CD4-positive, alpha-beta T cell treated with Interferon gamma for 1 hour (primary cell): ENCODE measurements around the gene WWTR1.

Source experiments
- DNase-seq: peaks from one replicate; pipeline ENCODE4 v3.0.0-alpha.2; 2020

WWTR1 gene

GRCh38 chr3:149654188-149654601 is 3.6 kb downstream of the WWTR1 start:
- no peak for DNase-seq

DNA sequence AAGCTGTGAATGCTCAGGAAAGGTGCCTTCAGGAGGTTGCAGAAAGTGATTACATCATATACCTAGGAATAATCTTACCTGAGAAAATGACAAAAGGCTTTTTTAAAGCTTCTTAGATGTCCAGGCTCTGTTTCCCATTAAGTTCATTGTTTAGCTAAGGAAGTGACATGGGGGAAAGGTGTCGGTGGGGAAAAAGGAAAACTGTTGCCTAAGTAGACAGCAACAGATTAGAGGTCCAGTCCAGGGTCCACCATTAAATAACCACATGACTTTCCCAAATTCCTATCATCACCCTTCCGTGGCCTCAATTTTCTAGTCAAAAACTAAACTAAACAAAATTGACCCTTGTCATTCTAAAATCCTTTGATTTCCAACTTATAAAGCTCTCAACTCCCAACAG is 4.3 kb downstream of the WWTR1 start:
- no peak for DNase-seq

DNA sequence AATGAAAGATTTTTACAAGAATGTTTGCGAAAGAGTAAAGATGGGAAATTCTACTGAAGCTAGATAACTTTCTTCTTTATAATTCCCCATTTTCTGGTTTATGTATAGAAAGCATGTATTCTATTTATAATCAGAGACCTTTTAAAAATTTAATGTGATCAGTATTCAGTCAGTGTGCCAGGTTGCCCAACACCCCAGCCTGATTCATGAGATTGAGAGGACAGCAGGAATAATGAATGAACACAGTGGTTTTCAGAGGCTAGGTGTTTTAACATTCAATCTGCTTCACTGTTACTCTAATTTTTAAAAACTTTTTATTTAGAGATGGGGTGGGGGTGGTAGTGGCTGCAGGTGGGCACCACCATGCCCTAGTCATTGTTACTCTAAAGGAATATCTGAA is 4.7 kb downstream of the WWTR1 start:
- DNase-seq, result no peak

DNA sequence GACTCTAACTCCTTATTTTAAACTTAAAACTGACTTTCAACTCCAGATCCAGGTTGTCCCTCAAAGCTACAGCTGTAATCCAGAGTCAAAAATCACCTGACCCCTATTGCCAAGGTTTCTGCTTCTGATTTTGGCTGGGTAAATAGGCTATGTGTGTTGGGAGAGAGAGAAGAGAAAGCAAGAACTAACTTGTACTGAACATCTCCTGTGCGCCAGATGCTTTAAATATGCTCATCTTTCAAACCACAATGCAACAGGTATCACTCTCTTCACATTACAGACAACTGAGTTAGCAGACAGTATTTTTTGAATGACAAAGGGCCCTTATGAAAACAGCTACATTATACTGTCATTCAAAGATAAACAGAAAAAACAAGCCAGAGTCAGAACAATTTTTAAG is 7.0 kb downstream of the WWTR1 start:
- DNase-seq, result no peak

GRCh38 chr3:149648525-149648924 is 9.3 kb downstream of the WWTR1 start:
- DNase-seq, result no peak

GRCh38 chr3:149647812-149648211 is 10.0 kb downstream of the WWTR1 start:
- DNase-seq, result no peak

- DNase-seq, result no peak
These were observed 10.5 kb downstream of the WWTR1 start for GRCh38 chr3:149647285-149647684.

DNA sequence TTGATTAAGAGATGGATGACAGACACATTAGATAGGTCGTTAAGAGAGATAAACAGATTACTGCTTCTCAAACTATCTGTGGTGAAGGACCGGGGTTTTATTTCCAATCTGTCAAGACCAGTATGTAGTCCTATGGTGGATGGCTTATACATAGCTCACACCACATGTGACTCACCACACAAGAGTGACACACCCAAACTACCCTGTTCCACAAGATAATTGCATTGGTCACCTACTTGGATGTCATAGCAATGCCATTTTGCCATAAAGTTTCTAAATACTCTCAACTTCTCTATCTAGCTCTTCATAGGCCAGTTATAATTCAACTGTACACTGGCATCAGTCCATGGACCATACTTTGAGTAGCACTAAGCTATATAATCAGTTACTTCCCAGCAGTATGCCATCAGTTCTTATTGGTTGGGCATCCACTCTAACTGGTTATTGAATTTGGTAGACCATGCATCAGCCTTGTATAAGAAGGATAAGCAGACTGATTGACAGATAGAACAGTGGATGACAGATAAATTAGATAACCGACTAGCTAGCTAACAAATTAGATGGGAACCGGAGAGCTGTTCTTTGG is 11.6 kb downstream of the WWTR1 start:
- no peak for DNase-seq

- no peak for DNase-seq
These were observed 13.9 kb downstream of the WWTR1 start for GRCh38 chr3:149643963-149644362.

- DNase-seq, result no peak
These were observed 14.4 kb downstream of the WWTR1 start for GRCh38 chr3:149643482-149643798.

- no peak for DNase-seq
These were observed 16.7 kb downstream of the WWTR1 start for GRCh38 chr3:149640976-149641728.

DNA sequence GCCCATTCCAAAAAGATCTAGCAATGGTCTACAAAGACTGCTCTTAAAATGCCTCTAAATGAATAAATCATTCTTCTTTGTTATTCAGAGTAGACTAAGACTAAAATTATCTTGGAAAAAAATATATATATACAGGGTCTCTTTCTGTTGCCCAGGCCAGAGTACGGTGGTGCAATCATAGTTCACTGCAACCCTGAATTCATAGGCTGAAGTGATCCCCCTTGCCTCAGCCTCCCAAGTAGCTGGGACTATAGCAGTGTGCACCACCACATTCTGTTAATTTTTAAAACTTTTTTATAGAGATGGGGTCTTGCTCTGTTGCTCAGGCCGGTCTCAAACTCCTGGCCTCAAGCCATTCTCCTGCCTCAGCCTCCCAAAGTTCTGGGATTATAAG is 18.7 kb downstream of the WWTR1 start:
- no peak for DNase-seq

- no peak for DNase-seq
These were observed 19.4 kb downstream of the WWTR1 start for GRCh38 chr3:149638228-149639092.

GRCh38 chr3:149635396-149635795 is 22.4 kb downstream of the WWTR1 start:
- no peak for DNase-seq

GRCh38 chr3:149634573-149634972 is 23.3 kb downstream of the WWTR1 start:
- no peak for DNase-seq

DNA sequence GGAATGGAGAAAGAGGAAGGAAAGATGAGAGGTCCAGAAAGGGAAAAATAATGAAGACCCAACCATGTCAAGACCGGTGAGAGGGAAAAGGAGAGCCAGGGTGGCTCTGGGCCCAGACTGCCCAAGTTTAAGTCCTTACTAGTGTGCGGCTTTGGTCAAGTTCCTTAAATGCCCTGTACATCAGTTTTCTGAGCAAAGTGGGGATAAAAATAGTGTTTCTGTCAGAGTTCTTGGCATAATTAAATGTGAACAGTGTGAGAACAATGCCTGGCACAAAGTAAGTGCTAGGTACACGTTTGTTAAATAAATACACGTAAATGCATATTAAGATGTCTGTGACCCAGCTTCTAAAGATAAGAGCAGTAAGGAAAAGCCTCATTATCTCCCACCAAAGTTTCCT is 23.8 kb downstream of the WWTR1 start:
- DNase-seq, result no peak

- no peak for DNase-seq
These were observed 25.6 kb downstream of the WWTR1 start for GRCh38 chr3:149632225-149632624.

DNA sequence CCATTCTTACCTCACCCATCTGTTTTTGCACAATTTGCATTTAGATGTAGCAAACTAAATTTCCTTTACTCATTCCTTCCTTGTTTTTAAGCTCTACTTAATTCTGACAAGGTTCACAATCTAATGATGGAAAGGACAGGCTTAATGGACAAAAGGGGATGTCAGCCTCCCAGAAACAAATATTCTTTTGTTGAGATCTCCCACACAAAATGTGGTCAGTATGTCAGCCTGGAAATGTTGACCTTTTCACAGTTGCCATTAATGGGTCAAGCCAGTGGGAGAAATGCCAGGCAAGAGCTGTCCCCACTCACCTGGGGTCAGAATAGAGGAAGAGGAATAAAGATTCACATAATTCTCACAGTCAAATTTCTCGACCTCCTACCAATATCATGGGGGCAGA is 27.0 kb downstream of the WWTR1 start:
- no peak for DNase-seq

DNA sequence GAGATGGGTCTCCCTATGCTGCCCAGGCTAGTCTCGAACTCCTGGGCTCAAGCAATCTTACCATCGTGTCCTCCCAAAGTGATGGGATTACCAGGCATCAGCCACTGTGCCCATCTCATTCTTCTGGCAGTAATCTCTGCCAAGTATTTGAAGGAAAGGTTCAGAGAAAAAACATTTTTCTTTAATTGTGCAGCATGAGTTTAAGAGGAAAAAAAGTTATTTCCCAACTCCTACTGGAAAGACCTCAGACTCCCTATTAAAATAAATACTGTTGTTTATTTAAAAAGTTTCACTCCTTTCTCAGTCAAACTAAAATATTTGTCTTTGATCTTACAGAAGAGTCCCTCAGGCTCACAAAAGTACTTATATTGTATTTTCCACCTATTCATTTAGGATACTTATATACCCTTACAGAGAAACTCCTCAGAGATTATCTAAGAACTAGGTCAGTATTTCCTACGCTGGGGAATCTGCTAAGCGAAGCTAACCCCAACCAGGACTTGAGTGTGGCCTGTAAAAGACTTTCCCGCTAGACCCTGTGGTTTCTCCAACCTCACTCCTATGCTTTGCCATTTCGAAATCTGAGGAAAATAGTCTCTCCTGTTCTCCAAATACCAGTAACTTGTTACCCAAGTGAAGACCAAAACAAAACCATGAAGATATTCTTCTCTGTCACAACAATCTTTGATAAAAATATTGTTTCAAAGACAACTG is 28.7 kb downstream of the WWTR1 start:
- DNase-seq, result no peak

GRCh38 chr3:149626671-149627070 is 31.2 kb downstream of the WWTR1 start:
- no peak for DNase-seq

DNA sequence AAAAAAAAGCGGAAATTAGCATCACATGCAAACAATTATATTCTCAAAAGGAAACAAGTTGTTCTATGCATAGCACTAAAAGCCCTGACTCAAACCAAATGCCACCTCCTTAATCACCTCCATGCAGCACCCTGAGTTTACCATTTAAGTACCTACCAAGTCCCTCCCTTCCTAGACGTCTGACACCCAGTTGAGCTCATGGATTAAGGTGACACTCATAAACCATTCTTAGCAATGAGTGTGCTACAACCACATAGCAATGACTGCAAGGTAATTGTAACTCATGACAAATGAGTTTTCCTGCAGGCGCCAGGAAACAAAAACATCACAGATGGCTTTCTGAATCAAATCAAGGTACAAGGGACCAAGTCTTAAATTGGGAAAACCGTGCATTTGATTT is 32.0 kb downstream of the WWTR1 start:
- no peak for DNase-seq

DNA sequence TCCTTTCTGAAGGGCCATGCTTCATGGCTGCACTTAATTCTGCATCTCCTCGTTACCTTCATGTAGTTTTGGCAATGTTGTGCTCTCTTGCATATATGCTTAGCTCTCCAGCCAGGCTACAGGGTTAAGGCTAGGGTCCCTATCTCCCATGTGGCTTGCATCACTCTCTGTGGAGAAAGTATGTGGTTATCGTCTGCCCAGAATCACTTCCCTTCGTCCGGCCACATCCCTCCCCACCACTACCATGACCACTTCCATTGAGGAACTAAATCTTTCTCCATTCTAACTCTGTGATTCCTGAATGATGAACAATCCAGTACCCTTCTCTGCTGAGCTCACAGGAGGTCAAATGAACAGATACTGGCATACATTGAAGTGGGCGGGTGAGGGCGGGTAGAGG is 34.0 kb downstream of the WWTR1 start:
- DNase-seq, result no peak

DNA sequence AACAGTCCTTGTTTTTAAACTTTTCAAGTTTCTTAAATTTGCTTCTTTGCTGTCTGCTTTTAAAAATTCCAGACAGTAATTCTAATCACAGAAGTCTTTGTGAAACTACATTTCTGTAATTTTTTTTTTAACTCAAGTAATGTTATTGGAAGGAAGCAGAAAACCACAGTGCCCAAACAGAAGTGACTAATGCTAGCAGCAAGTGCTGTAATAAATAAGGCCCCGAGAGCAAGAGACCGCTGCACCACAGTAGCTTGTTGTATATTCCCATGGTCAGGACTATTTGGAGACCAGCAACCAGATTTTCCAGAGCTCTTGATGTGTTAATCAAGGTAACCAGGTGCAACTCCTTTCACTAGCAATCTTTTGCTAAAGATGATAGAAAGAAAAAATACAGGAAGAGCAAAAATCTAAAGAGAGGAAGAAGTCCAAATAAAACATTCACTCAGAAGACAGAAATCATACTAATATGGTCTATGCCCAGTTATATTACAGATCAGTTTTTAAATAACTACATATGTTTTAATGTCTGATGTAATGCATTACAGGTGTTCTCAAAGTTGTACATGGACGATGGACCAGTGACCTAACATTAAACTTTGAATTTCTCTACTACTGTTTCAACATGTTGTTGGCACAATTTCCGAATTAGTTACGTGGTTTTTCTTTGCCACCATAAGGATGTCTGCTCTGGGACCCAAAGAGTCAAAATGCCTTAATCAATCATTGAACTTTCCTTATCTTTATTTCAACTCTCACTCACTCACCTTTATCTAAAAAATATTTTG is 36.4 kb downstream of the WWTR1 start:
- no peak for DNase-seq
